GM12875 (cell line): Measurements from ENCODE around the gene PRKD1.

Experiments
- H3K4me3 ChIP-seq: one replicate; pipeline ENCODE4 v1.5.1; 2011; ENCODE audit warnings: low read depth, low read length, control low read depth
- CTCF ChIP-seq: IDR thresholded peaks from 2 replicates; pipeline ENCODE4 v1.5.1; 2011; ENCODE audit warnings: low read depth, mild to moderate bottlenecking, control low read depth, inconsistent platforms, low read length, moderate library complexity, borderline replicate concordance; ENCODE audit not compliant: insufficient read depth

The PRKD1 gene

DNA sequence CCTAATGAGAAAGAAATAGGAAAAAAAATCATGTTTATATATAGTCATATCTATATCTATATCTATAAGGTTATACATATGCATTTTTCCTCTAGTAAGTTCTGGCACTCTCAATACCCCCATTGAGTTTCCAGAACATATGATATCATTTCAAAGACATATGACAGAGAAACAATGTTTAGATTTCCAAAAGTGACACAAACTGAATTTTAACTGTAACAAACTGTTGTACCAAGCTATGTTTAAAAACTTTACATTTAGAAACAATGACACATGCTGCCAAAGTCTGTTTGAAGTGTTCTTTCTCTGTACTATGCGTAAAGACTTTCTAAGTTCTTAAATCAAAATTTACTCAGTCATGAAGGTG is 171.6 kb downstream of the PRKD1 start:
- no peak for TF ChIP-seq CTCF
- no peak overlapping the region for H3K4me3 ChIP-seq

DNA sequence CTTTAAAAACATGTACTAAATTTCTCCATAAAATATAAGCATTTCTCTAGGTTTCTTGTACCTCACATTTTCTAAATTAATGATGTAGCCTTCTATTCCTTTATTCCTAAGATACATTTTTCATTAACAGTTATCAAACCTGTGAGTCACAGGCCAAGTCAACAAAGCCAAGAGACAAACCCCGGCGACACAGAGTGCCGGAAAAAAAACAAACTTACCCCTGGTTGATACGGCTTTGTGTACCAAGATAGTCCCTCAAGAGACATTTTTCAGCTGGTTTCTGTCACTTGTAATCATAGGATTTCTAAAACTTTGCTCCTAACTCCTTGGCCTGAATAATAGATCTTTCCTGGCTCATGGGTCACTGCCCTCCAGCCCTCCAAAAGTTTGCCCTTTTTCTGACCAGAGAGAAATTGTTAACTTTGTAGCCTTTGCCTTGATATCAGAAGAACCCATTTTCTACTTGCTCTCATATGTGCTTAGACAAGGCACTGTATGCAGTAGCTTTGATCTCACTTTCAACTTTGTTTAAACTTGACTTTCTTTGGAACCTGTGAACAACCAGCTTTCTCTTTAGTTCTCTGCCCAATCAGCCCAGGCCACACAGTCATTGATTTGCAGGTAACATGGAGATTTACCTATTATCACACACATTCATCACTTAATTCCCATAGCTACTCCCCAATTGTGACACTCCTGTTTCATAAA is 172.2 kb downstream of the PRKD1 start:
- no peak overlapping the region for H3K4me3 ChIP-seq
- TF ChIP-seq CTCF, result no peak

DNA sequence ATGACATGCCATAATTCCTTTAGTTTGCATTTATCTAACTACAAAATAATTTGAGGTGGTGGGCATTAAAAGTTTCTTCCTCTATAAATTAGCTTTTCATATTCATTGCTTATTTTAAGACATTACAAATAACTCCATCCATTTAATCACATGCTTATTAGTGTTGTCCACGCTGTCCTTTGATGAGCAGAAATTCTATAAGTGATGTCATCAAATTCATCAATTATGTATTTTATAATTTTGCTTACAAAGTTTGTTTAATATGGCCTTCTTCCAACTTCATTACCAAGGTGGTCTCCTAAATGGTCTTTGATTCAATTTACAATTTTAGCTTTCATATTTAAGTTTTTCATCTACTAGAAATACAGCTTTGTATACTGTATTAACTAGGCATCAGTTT is 173.5 kb downstream of the PRKD1 start:
- H3K4me3 ChIP-seq, result no peak overlapping the region
- TF ChIP-seq CTCF, result no peak

- H3K4me3 ChIP-seq, result no peak overlapping the region
- no peak for TF ChIP-seq CTCF
Measured at GRCh38 chr14:29752221-29752923, 175.3 kb downstream of the PRKD1 start.

GRCh38 chr14:29749829-29750228 is 177.8 kb downstream of the PRKD1 start:
- no peak overlapping the region for H3K4me3 ChIP-seq
- no peak for TF ChIP-seq CTCF

GRCh38 chr14:29749327-29749726 is 178.3 kb downstream of the PRKD1 start:
- no peak overlapping the region for H3K4me3 ChIP-seq
- no peak for TF ChIP-seq CTCF

DNA sequence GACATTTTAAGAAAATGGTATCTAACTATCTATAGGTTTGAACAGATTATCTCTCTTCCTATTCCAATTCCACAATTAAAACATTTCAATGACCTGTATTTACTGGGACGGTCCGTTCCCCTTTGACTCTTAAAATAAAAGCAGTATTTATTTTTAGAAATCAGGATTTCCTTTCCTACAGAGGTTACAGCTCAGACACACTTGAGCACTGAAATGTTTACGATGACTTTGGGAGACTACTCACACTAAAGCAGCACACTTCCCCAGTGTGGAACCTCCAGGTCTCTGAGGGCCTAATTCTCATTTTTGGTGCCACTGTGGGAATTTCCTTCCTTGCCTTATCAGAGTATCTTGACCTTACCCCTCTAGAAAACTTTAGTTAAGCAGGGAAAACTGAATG is 181.8 kb downstream of the PRKD1 start:
- no peak for TF ChIP-seq CTCF
- no peak overlapping the region for H3K4me3 ChIP-seq
